H9 (cell line): ENCODE results near the gene POFUT1. TPM values are rescaled to one million over a fixed set of nuclear protein-coding genes. Genes with fewer than 3 reads are reported as not detected.

Source experiments
- DNase-seq: peaks from one replicate; pipeline ENCODE4 v3.0.0-alpha.2; 2017
- H2AFZ ChIP-seq: one replicate; pipeline ENCODE4 v1.6.1; 2013; ENCODE audit warnings: mild to moderate bottlenecking, low read length, control low read depth, moderate library complexity
- H2AK5ac ChIP-seq: 2 replicates; pipeline ENCODE4 v1.6.1; 2013; ENCODE audit warnings: low read length, control low read depth, mixed read lengths; ENCODE audit not compliant: insufficient read length
- H2BK120ac ChIP-seq: one replicate; pipeline ENCODE4 v1.6.1; 2013; ENCODE audit warnings: low read depth, mild to moderate bottlenecking, low read length, control low read depth, inconsistent platforms; ENCODE audit not compliant: poor library complexity, severe bottlenecking
- H2BK12ac ChIP-seq: 2 replicates; pipeline ENCODE4 v1.6.1; 2013; ENCODE audit warnings: low read length, control low read depth, mixed read lengths, low read depth; ENCODE audit not compliant: insufficient read length
- H2BK15ac ChIP-seq: 2 replicates; pipeline ENCODE4 v1.6.1; 2013; ENCODE audit warnings: low read depth, low read length, control low read depth
- H2BK20ac ChIP-seq: one replicate; pipeline ENCODE4 v1.6.1; 2013; ENCODE audit warnings: low read depth, mild to moderate bottlenecking, low read length, control low read depth, inconsistent platforms; ENCODE audit not compliant: poor library complexity, severe bottlenecking
- H2BK5ac ChIP-seq: 2 replicates; pipeline ENCODE4 v1.6.1; 2013; ENCODE audit warnings: low read length, control low read depth, mixed read lengths; ENCODE audit not compliant: insufficient read length
- H3K14ac ChIP-seq: 2 replicates; pipeline ENCODE4 v1.6.1; 2013; ENCODE audit warnings: low read length, control low read depth; ENCODE audit not compliant: insufficient read depth
- H3K18ac ChIP-seq: 2 replicates; pipeline ENCODE4 v1.6.1; 2013; ENCODE audit warnings: low read depth, mild to moderate bottlenecking, mixed read lengths, low read length, control low read depth; ENCODE audit not compliant: insufficient read length
- H3K23ac ChIP-seq: 2 replicates; pipeline ENCODE4 v1.6.1; 2013; ENCODE audit warnings: low read length, control low read depth, mixed read lengths, low read depth; ENCODE audit not compliant: insufficient read length
- H3K23me2 ChIP-seq: 2 replicates; pipeline ENCODE4 v1.6.1; 2013; ENCODE audit warnings: low read depth, mild to moderate bottlenecking, mixed read lengths, low read length, control low read depth; ENCODE audit not compliant: insufficient read length, poor library complexity, severe bottlenecking
- H3K27ac ChIP-seq: 2 replicates; pipeline ENCODE4 v1.5.1; 2013; ENCODE audit warnings: low read length, control low read depth, mixed read lengths, low read depth; ENCODE audit not compliant: insufficient read length
- H3K27me3 ChIP-seq: 2 replicates; pipeline ENCODE4 v1.6.1; 2013; ENCODE audit warnings: low read length, control low read depth, inconsistent platforms; ENCODE audit not compliant: insufficient read depth
- H3K4ac ChIP-seq: 2 replicates; pipeline ENCODE4 v1.6.1; 2013; ENCODE audit warnings: low read depth, mild to moderate bottlenecking, control low read depth, inconsistent platforms, low read length, moderate library complexity
- H3K4me1 ChIP-seq: 2 replicates; pipeline ENCODE4 v1.6.1; 2013; ENCODE audit warnings: low read length, control low read depth, inconsistent platforms; ENCODE audit not compliant: insufficient read depth
- H3K4me2 ChIP-seq: 2 replicates; pipeline ENCODE4 v1.6.1; 2013; ENCODE audit warnings: low read length, control low read depth, mixed read lengths; ENCODE audit not compliant: insufficient read length, insufficient read depth
- H3K56ac ChIP-seq: 2 replicates; pipeline ENCODE4 v1.6.1; 2013; ENCODE audit warnings: low read depth, mild to moderate bottlenecking, mixed read lengths, low read length, control low read depth; ENCODE audit not compliant: insufficient read length
- H3K79me1 ChIP-seq: 2 replicates; pipeline ENCODE4 v1.6.1; 2013; ENCODE audit warnings: low read depth, mild to moderate bottlenecking, moderate library complexity, low read length, control low read depth, inconsistent platforms; ENCODE audit not compliant: insufficient read depth, poor library complexity, severe bottlenecking
- H3K79me2 ChIP-seq: 2 replicates; pipeline ENCODE4 v1.6.1; 2013; ENCODE audit warnings: low read length, control low read depth, inconsistent platforms; ENCODE audit not compliant: insufficient read depth
- H3K9ac ChIP-seq: 2 replicates; pipeline ENCODE4 v1.6.1; 2013; ENCODE audit warnings: low read length, control low read depth, mixed read lengths; ENCODE audit not compliant: insufficient read length; ENCODE audit errors: extremely low read depth
- H3K9me3 ChIP-seq: one replicate; pipeline ENCODE4 v1.6.1; 2013; ENCODE audit warnings: low read depth, low read length, inconsistent platforms; ENCODE audit not compliant: control insufficient read depth
- H3T11ph ChIP-seq: one replicate; pipeline ENCODE4 v1.6.1; 2013; ENCODE audit warnings: mild to moderate bottlenecking, low read length, control low read depth, inconsistent platforms
- H4K20me1 ChIP-seq: one replicate; pipeline ENCODE4 v1.6.1; 2013; ENCODE audit not compliant: control insufficient read depth, insufficient read length, insufficient read depth
- H4K5ac ChIP-seq: 2 replicates; pipeline ENCODE4 v1.6.1; 2013; ENCODE audit warnings: low read depth, mild to moderate bottlenecking, mixed read lengths, low read length, control low read depth; ENCODE audit not compliant: insufficient read length
- H4K8ac ChIP-seq: replicated peaks from 2 replicates; pipeline ENCODE4 v1.6.1; 2013; ENCODE audit warnings: low read length, control low read depth, mixed read lengths, low read depth; ENCODE audit not compliant: insufficient read length
- H4K91ac ChIP-seq: 2 replicates; pipeline ENCODE4 v1.6.1; 2013; ENCODE audit warnings: low read depth, mild to moderate bottlenecking, moderate library complexity, mixed read lengths, low read length, control low read depth; ENCODE audit not compliant: insufficient read length
- H3K27ac Mint-ChIP-seq, 3 experiments: 2 replicates in 2 of 3; 3 replicates in 1 of 3; pipeline ENCODE4 v1.8.0; 2020 to 2021; ENCODE audit warnings: mixed read lengths in 3 of 3, mild to moderate bottlenecking in 1 of 3, moderate library complexity in 1 of 3
- H3K27me3 Mint-ChIP-seq: 2 replicates; pipeline ENCODE4 v1.8.0; 2021; ENCODE audit warnings: low read depth, mild to moderate bottlenecking, moderate library complexity, mixed read lengths
- H3K36me3 Mint-ChIP-seq, 3 experiments: 2 replicates in 2 of 3; 3 replicates in 1 of 3; pipeline ENCODE4 v1.8.0; 2020 to 2021; ENCODE audit warnings: low read depth in 3 of 3, mixed read lengths in 3 of 3; ENCODE audit not compliant: insufficient read depth in 1 of 3
- H3K4me1 Mint-ChIP-seq, 2 experiments: 2 replicates each; pipeline ENCODE4 v1.8.0; 2020; ENCODE audit warnings: mixed read lengths in 2 of 2
- H3K4me3 Mint-ChIP-seq, 2 experiments: 2 replicates in 1 of 2; 3 replicates in 1 of 2; pipeline ENCODE4 v1.8.0; 2020 to 2021; ENCODE audit warnings: mild to moderate bottlenecking in 2 of 2, mixed read lengths in 2 of 2, moderate library complexity in 1 of 2
- H3K9me3 Mint-ChIP-seq, 2 experiments: 2 replicates in 1 of 2; 3 replicates in 1 of 2; pipeline ENCODE4 v1.8.0; 2020; ENCODE audit warnings: mild to moderate bottlenecking in 2 of 2, mixed read lengths in 2 of 2, moderate library complexity in 1 of 2
- WGBS: extraction: QIAGEN DNeasy Blood & Tissue Kit; methylation state at CpG from one replicate; pipeline ENCODE4 v1.1.7; 2013; ENCODE audit warnings: missing lambda C conversion rate, low lambda C conversion rate, mixed read lengths; ENCODE audit not compliant: insufficient read length; ENCODE audit errors: extremely low coverage; 5-methylcytosine and 5-hydroxymethylcytosine counted together
- total RNA-seq: library from RNA; stranded (reverse); gene quantifications from 2 replicates; pipeline ENCODE4 v1.2.1, GENCODE V29; 2021
- TF ChIP-seq, protein P1 (sequence below): fragments of 200-600 bp; sonication (generic); conservative IDR thresholded peaks from 3 replicates; pipeline ENCODE4 v1.8.0; 2021; ENCODE audit warnings: antibody characterized with exemption, mild to moderate bottlenecking

The POFUT1 gene
- total RNA-seq, 1 experiment from 2014 or later: 41.2 TPM

DNA sequence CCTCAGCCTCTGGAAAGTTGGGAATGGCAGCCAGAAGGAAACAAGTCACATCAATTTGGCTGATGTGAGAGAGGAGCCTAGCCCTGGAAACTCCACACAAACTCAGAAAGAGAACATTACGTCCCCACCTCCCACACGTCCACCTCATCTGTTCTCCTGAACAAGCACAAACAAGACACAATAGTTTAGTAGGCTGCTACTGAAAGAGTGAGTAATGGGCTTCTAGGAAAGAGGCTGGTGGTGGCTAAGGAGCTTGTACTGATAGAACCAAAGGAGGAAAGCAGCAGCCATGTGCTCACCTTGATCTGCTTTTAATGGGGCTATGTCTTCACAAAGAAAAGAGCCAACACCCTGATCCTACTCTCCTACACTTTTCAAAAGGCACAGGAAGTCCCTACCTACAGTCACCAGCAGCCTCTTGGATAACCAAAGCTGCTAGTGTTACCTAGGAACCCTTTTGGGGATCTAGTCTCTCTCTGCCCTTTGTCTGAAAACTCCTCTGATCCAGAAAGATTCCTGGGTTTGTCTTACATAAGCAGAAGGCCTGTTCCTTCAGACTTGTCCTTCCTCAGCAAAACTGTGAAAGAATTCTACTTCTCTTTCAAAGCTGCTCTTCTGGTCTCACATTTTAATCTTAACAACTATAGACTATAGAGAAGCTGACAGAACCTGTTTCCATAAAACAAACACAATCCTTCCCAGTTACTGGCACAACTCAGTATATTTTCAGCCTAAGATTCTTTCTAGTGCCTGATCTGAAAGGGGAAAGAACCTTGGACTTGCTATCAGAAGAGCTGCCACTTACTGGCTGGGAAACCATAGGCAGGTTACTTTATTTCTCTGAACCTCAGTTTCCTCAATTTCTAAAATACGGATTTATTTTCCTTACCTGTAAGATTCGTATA lies 3.2 kb upstream of the POFUT1 start:
- no peak overlapping the region for H3K4ac ChIP-seq
- H4K5ac ChIP-seq: no peak overlapping the region
- H3K27me3 Mint-ChIP-seq: no peaks in the 10 kb centered on the region
- DNase-seq: no peak
- H3K36me3 Mint-ChIP-seq: peaks cover 16 to 43% (median 25%) of the 10 kb centered on the region in 3 experiments
- no peaks in the 10 kb centered on the region for H4K20me1 ChIP-seq
- no peak overlapping the region for H3K4me2 ChIP-seq
- H3K4me1 Mint-ChIP-seq: peaks cover 49 to 51% of the 10 kb centered on the region in 2 experiments
- no peak overlapping the region for H4K8ac ChIP-seq
- H2AK5ac ChIP-seq: no peak overlapping the region
- no peak overlapping the region for H3K14ac ChIP-seq
- H2BK20ac ChIP-seq: no peak overlapping the region
- H2BK12ac ChIP-seq: no peak overlapping the region
- peak overlapping the region; percentile 2 to 35 (median 13); a peak in 4 of 7 replicates for H3K27ac Mint-ChIP-seq
- WGBS: no CpG with 5 or more reads among the region's 4 CpGs
- H3K27me3 ChIP-seq: no peaks in the 10 kb centered on the region
- no peak overlapping the region for H3K9ac ChIP-seq
- H3T11ph ChIP-seq: no peak overlapping the region
- no peaks in the 10 kb centered on the region for H3K9me3 ChIP-seq
- no peak overlapping the region for H2AFZ ChIP-seq
- no peak overlapping the region for H3K56ac ChIP-seq
- no peaks in the 10 kb centered on the region; a peak in 1 of 5 replicates for H3K9me3 Mint-ChIP-seq
- H2BK15ac ChIP-seq: no peak overlapping the region
- H3K4me3 Mint-ChIP-seq: no peak overlapping the region
- no peak overlapping the region for H3K18ac ChIP-seq
- H3K23me2 ChIP-seq: peaks cover 10% of the 10 kb centered on the region
- no peaks in the 10 kb centered on the region for H3K4me1 ChIP-seq
- H3K79me1 ChIP-seq: peaks cover 9% of the 10 kb centered on the region
- H2BK120ac ChIP-seq: no peak overlapping the region
- peaks cover 23% of the 10 kb centered on the region; the same call in 1 of the 2 replicates for H3K79me2 ChIP-seq
- TF ChIP-seq, protein P1, sequence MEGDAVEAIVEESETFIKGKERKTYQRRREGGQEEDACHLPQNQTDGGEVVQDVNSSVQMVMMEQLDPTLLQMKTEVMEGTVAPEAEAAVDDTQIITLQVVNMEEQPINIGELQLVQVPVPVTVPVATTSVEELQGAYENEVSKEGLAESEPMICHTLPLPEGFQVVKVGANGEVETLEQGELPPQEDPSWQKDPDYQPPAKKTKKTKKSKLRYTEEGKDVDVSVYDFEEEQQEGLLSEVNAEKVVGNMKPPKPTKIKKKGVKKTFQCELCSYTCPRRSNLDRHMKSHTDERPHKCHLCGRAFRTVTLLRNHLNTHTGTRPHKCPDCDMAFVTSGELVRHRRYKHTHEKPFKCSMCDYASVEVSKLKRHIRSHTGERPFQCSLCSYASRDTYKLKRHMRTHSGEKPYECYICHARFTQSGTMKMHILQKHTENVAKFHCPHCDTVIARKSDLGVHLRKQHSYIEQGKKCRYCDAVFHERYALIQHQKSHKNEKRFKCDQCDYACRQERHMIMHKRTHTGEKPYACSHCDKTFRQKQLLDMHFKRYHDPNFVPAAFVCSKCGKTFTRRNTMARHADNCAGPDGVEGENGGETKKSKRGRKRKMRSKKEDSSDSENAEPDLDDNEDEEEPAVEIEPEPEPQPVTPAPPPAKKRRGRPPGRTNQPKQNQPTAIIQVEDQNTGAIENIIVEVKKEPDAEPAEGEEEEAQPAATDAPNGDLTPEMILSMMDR: no peak
- H2BK5ac ChIP-seq: no peak overlapping the region
- no peak overlapping the region for H3K23ac ChIP-seq
- H3K27ac ChIP-seq: no peak overlapping the region
- no peak overlapping the region for H4K91ac ChIP-seq
